Measurements from ENCODE around the gene SCGB2A2. TPM values are rescaled to one million over a fixed set of nuclear protein-coding genes. Genes with fewer than 3 reads are reported as not detected.

The SCGB2A2 gene
- total RNA-seq, 1 donor, result not detected

DNA sequence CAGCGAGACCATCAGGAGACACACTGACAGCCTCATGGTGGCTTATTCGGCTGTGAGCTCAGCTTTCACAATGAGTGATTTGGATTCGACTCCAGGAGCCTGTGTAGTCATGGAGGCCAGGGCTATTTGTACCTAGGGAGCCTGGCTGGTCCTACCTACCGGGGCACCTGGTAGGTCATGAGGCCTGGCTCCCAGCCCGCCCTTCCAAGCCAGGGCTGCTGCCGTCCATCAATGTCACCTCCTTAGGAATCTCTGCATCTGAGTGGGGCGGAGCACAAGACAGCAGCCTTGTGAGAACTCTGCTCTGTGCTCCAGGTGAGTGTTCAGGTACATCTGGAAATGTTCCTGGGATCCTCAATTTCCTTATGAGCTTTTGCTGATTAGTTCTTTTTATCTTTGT lies 29.0 kb downstream of the SCGB2A2 start, which contains the start of gene SCGB1D4:
TSS of gene SCGB1D4 (minus strand) at position 101 of the 400 bp plus-strand sequence. CDS start at position 36, 65 bp downstream.
- no peak for DNase-seq (ENCODE audit: low read depth in 2 of 3, low spot score in 2 of 3)

DNA sequence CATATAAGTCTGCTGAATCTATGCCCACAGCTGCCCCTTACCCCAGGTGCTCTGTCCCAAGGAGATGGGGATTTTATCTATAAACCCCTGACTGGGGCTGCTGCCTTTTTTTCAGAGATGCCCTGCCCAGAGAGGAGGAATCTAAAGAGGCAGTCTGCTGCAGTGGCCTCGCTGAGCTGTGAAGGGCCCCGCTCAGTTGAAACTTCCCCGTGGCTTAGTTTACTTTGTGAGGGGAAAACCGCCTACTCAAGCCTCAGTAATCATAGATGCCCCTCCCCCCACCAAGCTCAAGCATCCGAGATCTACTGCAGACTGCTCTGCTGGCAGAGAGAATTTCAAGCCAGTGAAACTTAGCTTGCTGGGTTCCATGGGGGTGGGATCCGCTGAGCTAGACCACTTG lies 36.3 kb downstream of the SCGB2A2 start:
- DNase-seq (ENCODE audit: low read depth in 2 of 3, low spot score in 2 of 3), result no peak

- DNase-seq (ENCODE audit: low read depth in 2 of 3, low spot score in 2 of 3), result no peak
These were observed 38.0 kb downstream of the SCGB2A2 start for GRCh38 chr11:62307950-62308349.

- peak in 2 of 3 donors; percentile 25 to 70 for DNase-seq (ENCODE audit: low read depth in 2 of 3, low spot score in 2 of 3)
These were observed 40.0 kb downstream of the SCGB2A2 start for GRCh38 chr11:62309991-62310390.

- DNase-seq (ENCODE audit: low read depth in 2 of 3, low spot score in 2 of 3), result no peak
These were observed 45.5 kb downstream of the SCGB2A2 start for GRCh38 chr11:62315431-62315830.

DNA sequence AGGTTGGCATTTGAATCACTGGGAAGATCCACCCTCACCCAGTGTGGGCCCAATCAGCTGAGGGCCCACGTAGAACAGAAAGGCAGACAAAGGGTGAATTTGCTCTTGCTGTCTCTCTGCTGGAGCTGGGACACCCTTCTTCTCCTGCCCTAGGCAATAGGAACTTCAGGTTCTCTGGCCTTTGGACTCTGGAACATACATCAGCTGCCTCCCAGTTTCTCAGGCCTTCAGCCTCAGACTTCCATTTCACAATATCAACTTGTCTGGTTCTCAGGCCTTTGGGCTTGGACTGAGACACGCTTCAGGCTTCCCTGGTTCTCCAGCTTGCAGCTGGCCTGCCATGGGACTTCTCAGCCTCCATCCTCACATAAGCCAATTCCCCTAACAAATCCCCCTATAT lies 52.6 kb downstream of the SCGB2A2 start:
- DNase-seq (ENCODE audit: low read depth in 2 of 3, low spot score in 2 of 3), result no peak

Other genes starting within 250 kb of the SCGB2A2 start
- gene INCENP, start 146.1 kb upstream of the SCGB2A2 start, total RNA-seq, result 27.7 TPM
- gene SCGB1D1, start 79.9 kb upstream of the SCGB2A2 start, total RNA-seq, result not detected
- gene SCGB2A1, start 61.5 kb upstream of the SCGB2A2 start, total RNA-seq, result not detected
- not detected for gene SCGB1D2, start 27.9 kb upstream of the SCGB2A2 start, total RNA-seq
- not detected for gene SCGB1D4, start 28.9 kb downstream of the SCGB2A2 start, total RNA-seq
- 16.4 TPM for gene ASRGL1, start 67.3 kb downstream of the SCGB2A2 start, total RNA-seq
- gene SCGB1A1, start 148.9 kb downstream of the SCGB2A2 start, total RNA-seq, result not detected